T47D (cell line): ENCODE results near the gene GYPC.
"Not testable (repeated sequence)": the region's sequence is repeated elsewhere in the genome, so short reads cannot be mapped to it uniquely, and the experiment has no call there.

Experiments used
- DNase-seq, 2 experiments: peaks; one replicate each; pipeline versions ENCODE4 v3.0.0 to v3.0.0-alpha.2; 2011 to 2012; ENCODE audit warnings: low read depth in 1 of 2, low spot score in 1 of 2
- JUND ChIP-seq: IDR thresholded peaks from 2 replicates; pipeline ENCODE4 v1.6.1; 2012; ENCODE audit warnings: low read depth
- in situ Hi-C: cut with HindIII; loops from 2 replicates; pipeline ENCODE4 v1.10.0; 2016; ENCODE audit warnings: low sequenced_read_pairs, low pct_unique_long_range_greater_than_20kb

GYPC gene

GRCh38 chr2:126642031-126642430 is 13.9 kb upstream of the GYPC start:
- in situ Hi-C loops: no loop called here
- DNase-seq: no peak

GRCh38 chr2:126643431-126643830 is 12.5 kb upstream of the GYPC start:
- DNase-seq: no peak
- in situ Hi-C loops: no loop called here
- no peak for TF ChIP-seq JUND

More at GRCh38 chr2:126642031-126642430, 13.9 kb upstream of the GYPC start:
- TF ChIP-seq JUND: no peak

- in situ Hi-C loops: no loop called here
- no peak for DNase-seq
- TF ChIP-seq JUND: no peak
Observed at GRCh38 chr2:126643972-126644371, 12.0 kb upstream of the GYPC start.

GRCh38 chr2:126644630-126645191 is 11.2 kb upstream of the GYPC start:
- in situ Hi-C loops: no loop called here
- TF ChIP-seq JUND: no peak
- DNase-seq: no peak

- no peak for TF ChIP-seq JUND
- in situ Hi-C loops: no loop called here
- DNase-seq: no peak
Observed at GRCh38 chr2:126645211-126645618, 10.7 kb upstream of the GYPC start.

- DNase-seq: no peak
- no peak for TF ChIP-seq JUND
- in situ Hi-C loops: no loop called here
Observed at GRCh38 chr2:126646026-126646425, 9.9 kb upstream of the GYPC start.

DNA sequence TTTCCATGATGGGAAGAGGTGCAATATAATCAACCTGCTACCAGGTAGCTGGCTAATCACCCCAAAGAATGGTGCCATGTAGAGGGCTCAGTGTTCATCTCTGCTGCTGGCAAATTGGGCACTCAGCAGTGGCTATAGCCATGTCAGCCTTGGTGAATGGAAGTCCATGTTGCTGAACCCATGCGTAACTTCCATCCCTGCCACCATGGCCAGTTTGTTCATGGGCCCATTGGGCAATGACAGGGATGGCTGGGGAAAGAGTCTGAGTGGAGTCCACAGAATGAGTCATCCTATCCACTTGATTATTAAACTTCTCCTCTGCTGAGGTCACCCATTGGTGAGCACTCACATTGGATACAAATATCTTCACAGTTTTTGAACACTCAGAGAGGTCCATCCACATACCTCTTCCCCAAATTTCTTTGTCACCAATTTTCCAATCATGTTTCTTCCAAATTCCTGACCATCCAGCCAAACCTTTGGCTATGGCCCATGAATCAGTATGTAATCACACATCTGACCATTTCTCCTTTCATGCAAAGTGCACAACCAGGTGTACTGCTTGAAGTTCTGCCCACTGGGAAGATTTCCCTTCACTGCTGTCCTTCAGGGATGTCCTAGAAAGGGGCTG is 8.1 kb upstream of the GYPC start:
- DNase-seq, in situ Hi-C loops: not testable (repeated sequence)

- DNase-seq, in situ Hi-C loops: not testable (repeated sequence)
Observed at GRCh38 chr2:126648345-126648786, 7.6 kb upstream of the GYPC start.

GRCh38 chr2:126649101-126649500 is 6.9 kb upstream of the GYPC start:
- TF ChIP-seq JUND: no peak
- DNase-seq: no peak
- in situ Hi-C loops: no loop called here

- TF ChIP-seq JUND: no peak
- in situ Hi-C loops: no loop called here
- DNase-seq: no peak
Observed at GRCh38 chr2:126650994-126651393, 5.0 kb upstream of the GYPC start.

GRCh38 chr2:126652323-126652891 is 3.6 kb upstream of the GYPC start:
- no peak for DNase-seq
- no peak for TF ChIP-seq JUND
- in situ Hi-C loops: no loop called here

DNA sequence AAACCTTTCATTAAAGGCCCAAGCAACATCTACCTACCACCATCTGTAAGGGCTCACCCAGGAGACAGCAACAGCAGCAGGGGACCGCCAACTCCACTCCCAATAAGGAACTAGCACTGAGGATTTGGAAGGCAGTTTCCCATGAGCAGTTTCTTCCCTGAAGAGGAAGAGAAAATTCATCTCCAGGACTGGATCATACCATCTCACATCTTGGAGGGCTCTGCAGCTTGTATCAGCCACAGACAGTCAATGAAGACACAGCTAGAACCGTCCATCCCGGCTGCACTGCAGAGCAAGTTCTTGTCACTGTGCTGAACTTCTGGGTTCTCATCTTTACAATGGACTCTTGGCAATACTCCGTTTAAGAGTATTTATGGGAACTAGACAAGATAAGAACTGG is 2.8 kb upstream of the GYPC start:
- no peak for DNase-seq
- TF ChIP-seq JUND: no peak
- in situ Hi-C loops: no loop called here

GRCh38 chr2:126653761-126654160 is 2.2 kb upstream of the GYPC start:
- TF ChIP-seq JUND: no peak
- in situ Hi-C loops: no loop called here

GRCh38 chr2:126655051-126655450 is 907 bp upstream of the GYPC start:
- in situ Hi-C loops: no loop called here
- no peak for DNase-seq
- no peak for TF ChIP-seq JUND

More at GRCh38 chr2:126653761-126654160, 2.2 kb upstream of the GYPC start:
- no peak for DNase-seq
